NOMO-1 treated with dmso at 0.1 percent for 144 hours (cell line): ENCODE results near the gene NAPEPLD.
"Not testable (repeated sequence)": the region's sequence is repeated elsewhere in the genome, so short reads cannot be mapped to it uniquely, and the experiment has no call there.

ENCODE experiments used
- DNase-seq: peaks from one replicate; lab custom pipeline; 2025; ENCODE audit not compliant: unreplicated experiment; lab: John Stamatoyannopoulos, UW

NAPEPLD gene

DNA sequence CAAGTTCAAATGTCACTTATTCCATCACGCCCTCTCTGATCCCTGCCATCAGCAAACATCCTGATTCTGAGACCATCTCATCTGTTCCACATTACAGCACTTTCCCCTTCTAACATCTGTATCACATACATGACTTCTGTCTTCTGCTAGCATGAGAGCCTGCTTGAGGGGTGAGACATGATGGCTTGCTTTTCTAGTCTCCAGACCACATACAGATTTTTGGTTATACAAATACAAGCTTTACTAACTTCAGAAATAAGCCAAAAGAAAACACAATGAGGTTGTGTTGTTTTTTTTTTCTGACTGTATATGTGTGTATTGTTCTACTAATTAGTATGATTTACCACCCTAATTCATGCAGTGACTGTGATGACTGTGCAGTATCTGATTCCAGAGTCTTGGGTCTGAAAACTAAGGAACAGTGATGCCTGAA is 34.3 kb downstream of the NAPEPLD start:
- no peak for DNase-seq

DNA sequence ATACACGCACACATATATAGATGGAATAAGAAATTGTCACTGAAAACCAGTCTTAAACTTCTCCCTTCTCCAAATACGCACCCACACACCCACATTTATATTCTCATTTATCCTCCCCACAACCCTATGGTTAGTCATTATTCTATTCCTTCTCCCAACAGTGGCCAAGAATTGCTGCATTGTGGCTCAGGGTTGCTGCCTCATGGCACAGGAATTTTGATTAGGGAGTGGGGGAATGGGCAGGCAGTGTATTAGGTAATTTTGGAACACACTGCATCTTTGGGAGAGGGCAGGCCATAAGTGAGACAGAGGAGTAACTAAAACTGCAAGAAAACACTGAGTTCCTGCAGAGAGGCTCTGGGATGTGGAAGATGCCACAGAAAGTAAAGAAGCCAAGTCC is 35.7 kb downstream of the NAPEPLD start:
- DNase-seq: no peak

DNA sequence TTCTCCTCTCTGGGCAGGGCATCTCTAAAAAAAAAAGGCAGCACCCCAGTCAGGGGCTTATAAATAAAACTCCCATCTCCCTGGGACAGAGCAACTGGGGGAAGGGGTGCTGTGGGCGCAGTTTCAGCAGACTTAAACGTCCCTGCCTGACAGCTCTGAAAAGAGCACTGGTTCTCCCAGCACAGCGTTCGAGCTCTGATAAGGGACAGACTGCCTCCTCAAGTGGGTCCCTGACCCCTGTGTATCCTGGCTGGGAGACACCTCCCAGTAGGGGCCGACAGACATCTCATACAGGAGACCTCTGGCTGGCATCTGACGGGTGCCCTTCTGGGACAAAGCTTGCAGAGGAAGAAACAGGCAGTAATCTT is 42.2 kb downstream of the NAPEPLD start:
- DNase-seq: not testable (repeated sequence)

DNA sequence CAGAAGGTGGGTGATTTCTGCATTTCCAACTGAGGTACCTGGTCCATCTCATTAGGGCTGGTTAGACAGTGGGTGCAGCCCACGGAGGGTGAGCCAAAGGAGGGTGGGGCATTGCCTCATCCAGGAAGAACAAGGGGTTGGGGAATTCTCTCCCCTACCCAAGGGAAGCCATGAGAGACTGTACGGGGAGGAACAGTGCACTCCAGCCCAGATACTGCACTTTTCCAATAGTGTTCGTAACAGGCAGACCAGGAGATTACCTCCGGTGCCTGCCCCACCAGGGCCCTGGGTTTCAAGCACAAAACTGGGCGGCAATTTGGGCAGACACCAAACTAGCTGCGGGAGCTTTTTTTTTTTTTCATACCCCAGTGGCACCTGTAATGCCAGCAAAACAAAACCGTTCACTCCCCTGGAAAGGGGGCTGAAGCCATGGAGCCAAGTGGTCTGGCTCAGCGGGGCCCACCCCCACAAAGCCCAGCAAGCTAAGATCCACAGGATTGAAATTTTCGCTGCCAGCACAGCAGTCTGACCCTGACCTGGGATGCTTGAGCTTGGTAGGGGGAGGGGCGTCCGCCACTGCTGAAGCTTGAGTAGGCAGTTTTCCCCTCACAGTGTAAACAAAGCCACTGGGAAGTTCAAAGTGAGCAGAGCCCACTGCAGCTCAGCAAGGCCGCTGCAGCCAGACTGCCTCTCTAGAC is 42.7 kb downstream of the NAPEPLD start:
- DNase-seq: no peak

DNA sequence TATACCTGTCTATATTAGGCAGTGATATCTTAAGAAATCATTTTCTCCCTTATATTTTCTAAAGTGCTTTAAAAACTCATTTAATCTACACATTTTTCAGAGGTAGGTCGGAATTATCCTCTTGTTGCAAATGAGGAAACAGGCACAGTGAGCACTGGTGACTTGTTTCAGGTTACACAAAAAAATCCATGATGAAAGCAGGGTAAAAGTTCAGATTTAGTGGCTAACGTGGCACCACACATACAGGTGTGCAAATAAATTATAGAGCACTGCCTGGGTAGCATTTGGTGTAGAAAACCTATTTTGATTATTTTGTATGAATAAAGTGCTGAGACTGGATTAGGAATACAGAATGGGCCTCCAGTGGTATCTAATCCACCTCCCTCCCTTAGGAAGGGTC is 47.4 kb downstream of the NAPEPLD start:
- DNase-seq: no peak

DNA sequence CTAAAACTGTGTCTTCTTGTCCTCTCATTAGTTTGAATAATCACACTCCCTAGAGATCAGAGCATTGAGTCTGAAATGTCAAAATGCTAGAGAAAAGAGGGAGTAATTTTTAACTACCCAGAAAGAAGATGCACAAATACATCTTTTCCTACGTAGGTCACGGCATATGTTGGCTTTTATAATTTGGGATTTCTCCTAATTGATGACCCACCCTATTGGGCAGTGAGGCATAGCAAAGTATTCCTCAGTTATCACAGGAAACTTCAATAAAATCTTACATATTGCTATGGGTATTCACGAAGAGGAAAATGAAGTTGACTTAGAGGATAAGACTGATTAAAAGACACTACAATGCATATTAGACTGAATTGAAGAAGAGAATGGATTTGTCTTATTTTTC is 48.6 kb downstream of the NAPEPLD start:
- no peak for DNase-seq

DNA sequence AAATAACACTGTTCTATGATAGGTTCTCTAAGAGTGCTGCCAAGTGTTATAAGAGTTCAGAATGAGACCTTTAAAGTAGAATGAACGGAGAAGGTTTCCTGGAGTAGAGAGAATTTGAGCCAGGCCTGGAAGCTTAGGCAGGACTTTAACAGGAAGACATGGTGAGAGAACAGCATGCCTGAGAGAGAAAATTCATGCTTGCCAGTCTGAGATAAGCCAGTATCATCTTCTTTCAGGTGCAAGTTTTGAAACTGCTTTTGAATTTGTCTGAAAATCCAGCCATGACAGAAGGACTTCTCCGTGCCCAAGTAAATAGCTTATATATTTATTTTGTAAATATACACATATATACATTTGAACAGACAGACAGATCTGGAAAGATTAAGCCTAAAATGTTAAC is 51.9 kb downstream of the NAPEPLD start:
- no peak for DNase-seq

DNA sequence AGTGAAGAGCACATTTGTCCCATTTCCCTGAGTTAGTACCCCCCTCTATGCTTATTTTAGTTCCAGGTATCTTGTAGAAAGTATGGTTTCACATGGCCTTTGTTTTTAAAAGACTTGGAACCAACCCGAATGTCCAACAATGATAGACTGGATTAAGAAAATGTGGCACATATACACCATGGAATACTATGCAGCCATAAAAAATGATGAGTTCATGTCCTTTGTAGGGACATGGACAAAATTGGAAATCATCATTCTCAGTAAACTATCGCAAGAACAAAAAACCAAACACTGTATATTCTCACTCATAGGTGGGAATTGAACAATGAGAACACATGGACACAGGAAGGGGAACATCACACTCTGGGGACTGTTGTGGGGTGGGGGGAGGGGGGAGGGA is 53.3 kb downstream of the NAPEPLD start:
- not testable (repeated sequence) for DNase-seq

DNA sequence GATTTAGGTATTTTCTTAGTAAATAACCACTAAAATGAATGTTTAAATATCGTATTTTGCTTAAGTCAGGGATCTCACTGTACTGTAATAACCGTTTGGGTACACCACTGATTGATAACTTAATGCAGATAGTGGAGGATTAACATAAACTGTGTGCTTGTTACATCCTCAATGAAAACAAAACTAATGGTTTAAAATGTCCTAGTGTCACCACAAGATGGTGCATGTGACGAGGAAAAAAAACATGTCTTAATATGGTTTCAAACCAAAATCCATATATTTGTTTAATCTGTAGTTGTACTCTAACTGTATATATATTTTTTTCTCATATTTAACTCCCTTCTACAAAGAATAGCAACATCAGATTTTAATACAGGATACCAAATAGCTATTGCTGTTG is 54.8 kb downstream of the NAPEPLD start:
- DNase-seq: no peak

DNA sequence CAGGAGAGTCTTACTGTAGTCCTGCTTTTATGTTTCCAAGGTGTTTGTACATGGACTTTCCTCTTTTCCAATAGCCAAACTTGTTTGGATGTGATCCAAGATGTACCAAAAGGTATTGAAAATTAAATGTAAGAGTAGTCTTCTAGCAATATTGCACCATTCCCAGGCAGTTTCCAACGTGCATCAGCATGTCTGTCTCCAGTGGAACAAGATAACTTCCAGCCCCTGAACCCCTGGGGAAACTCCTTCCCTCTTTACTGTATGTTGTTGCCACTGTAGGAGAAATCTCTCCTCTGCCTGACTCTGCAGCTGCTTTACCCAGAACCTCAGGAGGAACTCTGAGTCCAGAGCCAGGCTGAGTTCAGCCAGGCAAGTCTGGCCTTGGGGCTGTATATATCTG is 55.5 kb downstream of the NAPEPLD start:
- DNase-seq: no peak

DNA sequence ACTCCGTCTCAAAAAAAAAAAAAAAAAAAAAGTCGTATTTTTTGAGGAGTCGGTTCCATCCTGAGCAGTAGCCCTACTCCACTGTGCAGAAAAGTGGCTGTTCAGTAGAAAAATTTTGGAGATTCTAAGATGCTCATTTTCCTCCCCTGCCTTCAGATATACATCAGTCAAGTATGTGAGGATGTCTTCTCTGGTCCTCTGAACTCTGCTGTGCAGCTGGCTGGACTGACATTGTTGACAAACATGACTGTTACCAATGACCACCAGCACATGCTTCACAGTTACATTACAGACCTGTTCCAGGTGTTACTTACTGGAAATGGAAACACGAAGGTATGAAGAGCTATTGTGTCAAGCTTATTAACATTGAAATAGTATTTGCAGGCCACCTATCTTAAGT is 56.6 kb downstream of the NAPEPLD start:
- DNase-seq: not testable (repeated sequence)

DNA sequence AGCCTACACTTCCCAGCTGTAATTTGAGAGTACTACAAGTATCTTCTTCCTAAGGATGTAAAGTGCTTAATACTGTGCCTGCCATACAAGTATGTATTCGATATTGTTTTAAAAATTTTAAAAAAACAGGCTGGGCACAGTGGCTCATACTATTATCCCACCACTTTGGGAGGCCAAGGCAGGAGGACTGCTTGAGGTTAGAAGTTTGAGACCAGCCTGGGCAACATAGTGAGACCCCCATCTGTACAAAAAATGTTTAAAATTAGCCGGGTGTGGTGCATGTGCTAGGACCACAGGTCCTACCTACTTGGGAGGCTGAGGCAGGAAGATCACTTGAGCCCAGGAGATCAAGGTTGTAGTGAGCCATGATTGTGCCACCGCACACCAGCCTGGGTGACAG is 65.7 kb downstream of the NAPEPLD start:
- DNase-seq: no peak

DNA sequence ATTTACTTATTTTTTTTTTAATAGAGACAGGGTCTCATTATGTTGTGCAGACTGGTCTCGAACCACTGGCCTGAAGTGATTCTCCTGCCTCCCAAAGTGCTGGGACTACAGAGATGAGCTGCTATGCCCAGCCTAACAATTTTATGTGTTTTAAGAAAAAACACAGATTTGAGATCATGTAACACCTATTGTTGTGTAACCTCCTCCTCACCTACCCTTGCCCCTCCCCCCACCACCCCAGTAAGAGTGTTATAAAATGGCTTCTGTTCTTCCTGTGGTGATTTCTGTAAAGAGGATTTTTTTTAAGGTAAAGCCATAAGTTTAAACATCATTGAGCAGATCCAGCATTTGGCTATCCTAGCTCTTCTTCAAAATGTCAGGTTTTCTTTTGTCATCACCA is 66.4 kb downstream of the NAPEPLD start:
- no peak for DNase-seq

DNA sequence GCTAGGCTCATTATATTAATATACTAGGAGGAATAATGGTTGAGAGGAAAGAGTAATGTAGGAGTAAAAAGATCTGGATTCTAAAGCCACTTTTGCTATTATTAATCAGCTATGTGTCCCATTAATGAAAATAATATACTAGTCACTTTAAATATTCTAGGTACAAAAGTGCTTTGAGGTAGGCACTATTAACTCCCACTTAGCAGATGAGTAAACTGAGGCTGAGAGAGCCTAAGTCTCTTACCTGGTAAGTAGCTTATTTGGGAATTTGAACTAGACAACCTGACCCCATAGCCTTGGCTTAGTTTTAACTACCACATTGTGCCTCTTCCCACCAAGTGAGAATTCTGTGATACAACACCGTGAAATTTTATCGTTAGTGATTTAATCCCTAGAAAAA is 68.0 kb downstream of the NAPEPLD start:
- no peak for DNase-seq

DNA sequence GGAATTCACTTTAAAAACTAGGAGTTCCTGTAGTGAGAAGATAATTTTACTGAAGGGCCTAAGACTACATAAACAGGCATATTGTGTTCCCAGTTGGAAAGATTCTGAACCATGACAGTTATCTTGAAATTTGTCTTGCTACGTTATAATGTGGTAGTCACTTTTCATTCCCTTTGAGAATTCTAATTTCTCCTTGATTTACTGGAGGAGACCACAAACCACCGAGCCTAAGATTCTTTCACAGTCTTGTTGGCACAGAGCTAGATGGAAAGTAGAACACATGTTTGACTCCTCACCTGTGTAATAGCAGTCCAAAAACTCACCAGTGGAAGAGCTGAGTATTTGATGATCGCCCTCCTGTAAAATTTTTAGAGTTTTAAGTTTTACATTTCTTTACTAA is 69.1 kb downstream of the NAPEPLD start:
- no peak for DNase-seq

DNA sequence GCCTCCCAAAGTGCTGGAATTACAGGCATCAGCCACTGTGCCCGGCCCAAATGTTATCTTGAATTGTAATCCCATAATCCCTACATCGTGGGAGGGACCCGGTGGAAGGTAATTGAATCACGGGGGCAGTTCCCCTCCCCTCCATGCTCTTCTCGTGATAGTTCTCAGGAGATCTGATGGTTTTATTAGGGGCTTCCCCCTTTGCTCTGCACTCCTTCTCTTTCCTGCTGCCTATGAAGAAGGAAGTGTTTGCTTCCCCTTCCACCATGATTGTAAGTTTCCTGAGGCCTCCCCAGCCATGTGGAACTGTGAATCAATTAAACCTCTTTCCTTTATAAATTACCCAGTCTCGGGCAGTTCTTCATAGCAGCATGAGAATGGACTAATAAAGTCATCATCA is 70.7 kb downstream of the NAPEPLD start:
- DNase-seq: not testable (repeated sequence)

DNA sequence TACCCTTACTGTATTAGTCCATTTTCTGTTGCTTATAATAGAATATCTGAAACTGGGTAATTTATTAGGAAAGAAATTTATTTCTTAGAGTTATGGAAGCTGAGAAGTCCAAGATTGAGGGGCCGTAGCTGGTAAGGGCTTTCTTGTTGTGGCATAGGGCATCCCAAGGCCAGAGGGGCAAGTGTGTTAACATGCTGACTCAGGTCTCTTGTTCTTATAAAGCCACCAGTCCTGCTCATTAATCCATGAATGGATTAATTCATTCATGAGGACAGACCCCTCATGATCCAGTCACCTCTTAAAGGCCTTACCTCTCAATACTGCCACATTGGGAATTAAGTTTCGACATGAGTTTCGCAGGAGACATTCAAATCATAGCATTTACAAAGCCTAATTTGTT is 71.6 kb downstream of the NAPEPLD start:
- DNase-seq: no peak

DNA sequence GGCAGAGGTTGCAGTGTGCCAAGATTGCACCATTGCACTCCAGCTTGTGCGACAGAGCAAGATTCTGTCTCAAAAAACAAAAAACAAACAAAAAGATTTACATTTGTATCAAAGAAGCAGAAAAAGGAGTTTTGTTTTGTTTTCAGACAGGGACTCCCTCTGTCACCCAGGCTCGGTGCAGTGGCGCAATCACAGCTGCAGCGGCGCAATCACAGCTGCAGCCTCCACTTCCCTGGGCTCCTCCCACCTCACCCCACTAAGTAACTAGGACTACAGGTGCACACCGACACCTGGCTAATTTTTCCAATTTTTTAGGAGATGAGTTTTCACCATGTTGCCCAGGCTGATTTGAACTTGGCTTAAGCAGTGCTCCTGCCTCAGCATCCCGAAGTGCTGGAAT is 72.1 kb downstream of the NAPEPLD start:
- DNase-seq: no peak

DNA sequence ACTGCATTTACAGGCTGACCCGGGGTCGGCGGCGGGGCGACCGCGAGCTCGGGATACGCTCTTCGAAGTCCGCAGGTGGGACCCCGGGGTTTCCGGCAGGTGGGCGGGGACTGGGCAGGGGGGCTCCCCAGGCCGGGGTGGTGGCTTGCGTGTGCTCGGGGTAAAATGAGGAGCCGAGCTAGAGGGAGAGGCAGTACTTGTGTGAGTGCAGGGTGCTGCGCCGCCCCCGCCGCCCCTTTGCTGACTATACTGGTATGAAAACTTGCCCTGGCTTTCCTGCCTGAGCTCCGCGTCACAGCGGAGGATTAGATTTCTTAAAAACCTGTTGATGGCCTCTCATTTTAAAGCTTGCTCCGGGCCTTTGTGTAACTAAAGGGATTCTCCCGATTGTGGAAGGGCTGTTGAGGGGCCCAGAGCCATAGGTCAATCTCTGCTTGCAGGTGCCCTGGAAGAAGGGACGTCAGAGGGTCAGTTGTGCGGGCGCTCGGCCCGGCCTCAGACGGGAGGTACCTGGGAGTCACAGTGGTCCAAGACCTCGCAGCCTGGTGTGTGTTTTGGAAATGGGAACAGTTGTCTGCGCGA is 73.5 kb downstream of the NAPEPLD start:
- DNase-seq: no peak

DNA sequence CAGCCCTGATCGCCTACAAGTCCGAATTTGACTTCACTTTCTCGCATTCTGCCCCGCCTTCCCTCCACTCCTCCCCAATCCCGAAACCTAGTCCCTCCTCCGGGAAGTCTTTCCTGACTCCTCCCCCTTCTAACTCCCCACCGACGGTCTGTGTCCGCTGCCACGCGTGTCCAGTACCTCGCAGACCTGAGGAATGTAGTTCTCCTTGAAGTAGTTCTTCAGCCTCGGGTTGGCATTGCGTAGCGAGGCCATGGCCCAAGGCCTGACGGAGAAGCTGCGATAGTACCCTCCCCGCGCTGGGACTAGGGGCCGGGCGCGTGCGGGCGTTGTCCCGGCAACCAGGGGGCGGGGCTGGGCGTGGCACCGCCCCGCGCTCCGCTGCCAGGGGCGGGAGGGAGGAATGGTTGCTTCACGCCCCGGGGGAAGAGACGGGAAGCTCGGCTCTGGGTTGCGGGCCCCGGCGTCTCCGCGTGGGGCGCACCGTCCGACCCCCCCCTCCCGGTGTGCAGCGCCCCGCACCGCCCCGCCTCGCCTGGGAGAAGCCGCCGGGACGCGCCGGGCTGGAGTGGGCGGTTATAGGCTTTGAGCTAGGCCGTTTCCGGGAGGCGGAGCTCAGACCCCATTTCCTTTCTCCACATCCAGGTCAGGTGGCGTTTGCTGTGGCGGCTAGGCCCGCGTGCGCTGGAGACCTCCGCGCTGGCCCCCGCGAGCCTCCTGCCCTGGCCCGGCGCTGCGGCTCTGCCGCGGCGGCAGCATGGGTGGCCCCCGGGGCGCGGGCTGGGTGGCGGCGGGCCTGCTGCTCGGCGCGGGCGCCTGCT is 74.2 kb downstream of the NAPEPLD start, which contains the start of the genes ARMC10 and FBXL13:
Gene ARMC10 (plus strand): TSS at position 622 of the 818 bp plus-strand sequence. CDS start 133 bp downstream, at position 755.
Gene FBXL13 (minus strand): TSS at position 278 of the 818 bp plus-strand sequence.
- peak; percentile 72 for DNase-seq

DNA sequence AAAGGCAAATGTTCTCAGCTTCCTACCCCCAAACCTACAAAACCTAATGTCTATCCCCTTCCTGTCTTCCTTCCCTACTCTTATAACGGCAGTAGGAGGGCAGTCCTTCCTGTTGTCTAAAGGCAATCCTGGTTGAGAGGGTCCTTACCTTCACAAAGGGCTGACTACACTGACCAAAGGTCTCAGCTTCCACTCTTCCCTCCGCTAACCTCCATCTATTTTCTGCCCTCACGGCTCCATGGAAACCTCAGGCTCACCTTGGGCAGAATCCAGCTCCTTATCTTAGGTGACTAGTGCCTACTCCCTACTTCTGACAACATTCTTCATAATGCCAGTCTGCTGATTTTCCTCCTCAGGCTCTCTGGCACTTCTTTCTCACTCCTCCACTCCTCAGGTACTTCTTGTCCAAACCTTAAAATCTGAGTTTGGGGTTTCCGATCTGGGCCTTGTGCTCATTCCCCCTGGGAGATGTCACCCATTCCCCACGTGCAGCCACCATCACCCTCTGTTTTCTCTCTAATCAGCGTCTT is 74.8 kb downstream of the NAPEPLD start:
- no peak for DNase-seq

DNA sequence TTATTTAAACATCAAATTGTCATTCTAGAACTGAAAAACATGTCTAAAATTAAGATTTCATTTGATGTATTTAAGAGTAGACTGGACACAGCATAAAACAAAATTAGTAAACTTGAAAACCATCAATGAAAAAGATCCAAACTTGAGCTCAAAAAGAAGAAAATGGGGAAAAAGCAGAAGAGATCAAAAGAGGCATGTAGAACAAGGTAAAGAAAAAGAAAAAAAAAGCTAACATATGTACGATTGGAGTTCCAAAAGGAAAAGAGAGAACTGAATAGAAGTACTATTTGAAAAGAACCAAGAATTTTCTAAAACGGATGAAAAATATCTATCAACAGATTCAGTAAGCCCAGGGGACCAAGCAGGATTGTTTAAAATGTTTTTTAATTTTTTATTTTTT is 77.9 kb downstream of the NAPEPLD start:
- no peak for DNase-seq
